HG03064 (cell line): ENCODE data around the gene USP34.
A peak's percentile ranks its signal among the peaks of the same experiment; 100 is the strongest.
"Not testable (repeated sequence)": the region's sequence is repeated elsewhere in the genome, so short reads cannot be mapped to it uniquely, and the experiment has no call there.

Experiments used
- ATAC-seq: cut with Tn5 transposase; IDR thresholded peaks from one replicate; pipeline ENCODE4 v1.9.1; 2021; ENCODE audit warnings: low read depth; ENCODE audit not compliant: unreplicated experiment

USP34 gene

GRCh38 chr2:61426267-61426897, 44.5 kb downstream of the USP34 start:
- peak; percentile 69 for ATAC-seq

GRCh38 chr2:61425605-61426155, 45.2 kb downstream of the USP34 start:
- peak; percentile 3 for ATAC-seq

DNA sequence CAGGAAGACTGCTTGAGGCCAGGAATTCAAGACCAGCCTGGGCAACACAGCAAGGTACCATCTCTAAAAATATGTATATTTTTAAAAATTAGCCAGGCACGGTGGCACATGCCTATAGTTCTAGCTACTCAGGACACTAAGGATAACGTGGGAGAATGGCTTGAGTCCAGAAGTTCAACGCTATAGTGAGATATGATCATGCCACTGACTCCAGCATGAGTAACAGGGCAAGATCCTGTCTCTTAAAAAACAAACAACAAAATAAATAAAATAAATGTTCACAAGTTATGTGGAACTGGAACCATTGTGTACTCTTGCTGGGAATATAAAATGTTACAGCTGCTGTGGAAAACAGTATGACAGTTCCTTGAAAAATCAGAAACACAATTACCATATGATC, 47.2 kb downstream of the USP34 start:
- no peak for ATAC-seq

- ATAC-seq = no peak
Observed at GRCh38 chr2:61421611-61422010, 49.3 kb downstream of the USP34 start.

DNA sequence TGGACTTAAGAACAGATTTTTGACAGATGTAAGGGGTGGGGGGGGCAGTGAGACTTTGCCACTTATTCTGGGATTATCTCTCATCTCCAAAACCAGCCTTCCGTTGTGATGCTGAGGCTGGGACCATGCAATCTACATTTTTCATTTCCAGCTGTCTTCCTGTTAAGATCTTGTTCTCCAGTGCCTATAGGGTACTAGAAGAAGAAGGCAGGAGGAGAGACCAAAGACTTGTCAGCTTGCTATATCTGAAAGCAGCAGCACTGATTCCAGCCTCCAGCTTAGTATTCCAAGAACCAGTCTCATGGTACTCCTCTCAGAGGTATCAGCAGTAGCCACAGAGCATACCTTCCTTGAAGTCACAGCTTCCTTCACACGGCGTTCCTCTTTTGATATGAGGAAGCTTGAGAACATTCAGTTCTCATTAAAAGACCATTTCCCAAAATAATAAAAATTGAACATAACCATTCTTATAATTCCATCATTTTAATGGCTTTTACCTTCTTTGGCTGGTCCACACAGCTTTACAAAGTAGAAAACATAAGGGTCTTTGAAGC, 49.8 kb downstream of the USP34 start:
- ATAC-seq = no peak

DNA sequence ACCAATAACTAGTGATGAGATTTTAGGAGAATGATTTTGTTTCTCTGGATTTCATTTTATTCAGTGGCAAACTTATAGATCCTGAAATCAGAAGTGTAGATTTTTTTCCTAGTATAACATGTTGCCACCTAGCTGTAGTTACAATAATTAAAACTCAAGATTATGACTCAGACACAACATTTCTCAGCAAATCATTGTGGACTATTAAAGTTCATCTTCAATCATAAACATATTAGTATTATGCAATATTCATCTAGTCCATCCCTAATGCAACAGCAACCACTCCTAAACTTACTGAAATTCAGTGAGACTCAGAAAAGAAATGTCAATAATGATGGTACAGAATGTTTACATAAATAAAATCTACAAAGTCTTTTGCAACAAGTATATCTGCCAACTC, 51.3 kb downstream of the USP34 start:
- no peak for ATAC-seq

GRCh38 chr2:61419129-61419528, 51.8 kb downstream of the USP34 start:
- ATAC-seq = no peak

- ATAC-seq = no peak
Observed at GRCh38 chr2:61416871-61417645, 53.8 kb downstream of the USP34 start.

GRCh38 chr2:61415265-61415664, 55.6 kb downstream of the USP34 start:
- ATAC-seq = no peak

GRCh38 chr2:61414674-61415073, 56.2 kb downstream of the USP34 start:
- no peak for ATAC-seq

GRCh38 chr2:61411109-61411508, 59.8 kb downstream of the USP34 start:
- no peak for ATAC-seq

DNA sequence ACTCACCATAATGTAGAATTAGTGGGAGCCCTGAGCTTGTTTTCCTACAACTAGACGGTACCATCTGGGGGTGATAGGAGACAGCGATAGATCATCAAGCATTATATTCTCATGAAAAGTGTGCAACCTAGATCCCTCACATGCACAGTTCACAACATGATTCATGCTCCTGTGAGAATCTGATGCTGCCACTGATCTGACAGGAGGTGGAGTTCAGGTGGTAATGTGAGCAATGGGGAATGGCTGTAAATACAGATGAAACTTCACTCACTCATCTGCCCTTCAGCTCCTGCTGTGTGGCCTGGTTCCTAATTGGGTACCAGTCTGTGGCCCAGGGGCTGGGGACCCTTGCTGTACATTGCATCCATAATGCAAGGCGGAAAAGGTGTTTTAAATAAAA, 60.7 kb downstream of the USP34 start:
- no peak for ATAC-seq

DNA sequence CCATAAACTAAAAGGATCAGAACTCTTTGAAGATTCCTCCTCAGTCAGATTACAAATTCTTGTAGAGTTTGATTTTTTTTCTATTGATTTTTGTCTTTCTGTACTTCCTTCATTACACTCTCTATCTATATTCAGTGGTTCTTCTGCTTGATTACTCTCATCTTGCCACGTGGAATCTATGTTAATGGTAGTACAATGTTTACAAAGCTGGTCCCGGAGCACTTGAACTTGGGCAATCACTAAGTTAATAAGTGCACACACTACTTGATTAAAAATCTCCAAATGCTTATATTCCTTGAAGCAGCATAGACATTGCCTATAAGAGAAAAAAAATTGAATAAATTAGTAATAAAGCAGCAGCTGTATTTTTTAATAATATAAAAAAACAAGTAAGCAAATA, 65.1 kb downstream of the USP34 start:
- ATAC-seq = no peak

GRCh38 chr2:61404438-61404837, 66.4 kb downstream of the USP34 start:
- ATAC-seq = no peak

DNA sequence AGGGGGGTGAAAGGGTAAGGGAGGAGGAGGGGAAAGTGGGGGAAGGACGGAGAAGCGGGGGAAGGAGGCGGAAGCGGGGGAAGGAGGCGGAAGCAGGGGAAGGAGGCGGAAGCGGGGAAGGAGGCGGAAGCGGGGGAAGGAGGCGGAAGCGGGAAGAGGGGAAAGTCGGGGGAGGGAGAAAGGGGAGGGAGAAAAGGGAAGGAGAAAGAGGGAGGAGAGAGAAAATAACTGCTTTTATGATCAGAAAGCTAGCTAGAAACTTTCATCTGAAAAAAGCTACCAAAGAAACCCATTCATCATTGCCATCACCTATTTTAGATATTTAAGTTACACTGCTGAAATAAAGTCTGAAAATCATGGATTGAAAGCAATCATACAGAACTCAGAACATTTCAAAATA, 72.5 kb downstream of the USP34 start:
- ATAC-seq = no peak

GRCh38 chr2:61396005-61396404, 74.9 kb downstream of the USP34 start:
- no peak for ATAC-seq

DNA sequence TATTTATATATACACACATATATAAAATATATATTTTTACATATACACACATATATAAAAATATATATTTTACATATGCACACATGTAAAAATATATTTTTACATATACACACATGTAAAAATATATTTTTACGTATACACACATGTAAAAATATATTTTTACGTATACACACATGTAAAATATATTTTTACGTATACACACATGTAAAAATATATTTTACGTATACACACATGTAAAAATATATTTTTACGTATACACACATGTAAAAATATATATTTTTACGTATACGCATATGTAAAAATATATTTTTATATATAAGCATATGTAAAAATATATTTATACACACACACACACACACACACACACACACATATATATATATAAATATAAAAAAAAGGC, 83.3 kb downstream of the USP34 start:
- ATAC-seq = not testable (repeated sequence)

DNA sequence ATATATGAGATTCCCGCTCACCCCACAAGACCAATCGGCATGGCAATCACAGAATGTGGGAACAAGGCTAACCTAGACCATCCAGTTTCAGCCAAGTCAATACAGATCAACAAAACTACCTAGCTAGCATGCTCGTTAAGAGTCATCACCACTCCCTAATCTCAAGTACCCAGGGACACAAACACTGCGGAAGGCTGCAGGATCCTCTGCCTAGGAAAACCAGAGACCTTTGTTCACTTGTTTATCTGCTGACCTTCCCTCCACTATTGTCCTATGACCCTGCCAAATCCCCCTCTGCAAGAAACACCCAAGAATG, 90.0 kb downstream of the USP34 start:
- not testable (repeated sequence) for ATAC-seq

DNA sequence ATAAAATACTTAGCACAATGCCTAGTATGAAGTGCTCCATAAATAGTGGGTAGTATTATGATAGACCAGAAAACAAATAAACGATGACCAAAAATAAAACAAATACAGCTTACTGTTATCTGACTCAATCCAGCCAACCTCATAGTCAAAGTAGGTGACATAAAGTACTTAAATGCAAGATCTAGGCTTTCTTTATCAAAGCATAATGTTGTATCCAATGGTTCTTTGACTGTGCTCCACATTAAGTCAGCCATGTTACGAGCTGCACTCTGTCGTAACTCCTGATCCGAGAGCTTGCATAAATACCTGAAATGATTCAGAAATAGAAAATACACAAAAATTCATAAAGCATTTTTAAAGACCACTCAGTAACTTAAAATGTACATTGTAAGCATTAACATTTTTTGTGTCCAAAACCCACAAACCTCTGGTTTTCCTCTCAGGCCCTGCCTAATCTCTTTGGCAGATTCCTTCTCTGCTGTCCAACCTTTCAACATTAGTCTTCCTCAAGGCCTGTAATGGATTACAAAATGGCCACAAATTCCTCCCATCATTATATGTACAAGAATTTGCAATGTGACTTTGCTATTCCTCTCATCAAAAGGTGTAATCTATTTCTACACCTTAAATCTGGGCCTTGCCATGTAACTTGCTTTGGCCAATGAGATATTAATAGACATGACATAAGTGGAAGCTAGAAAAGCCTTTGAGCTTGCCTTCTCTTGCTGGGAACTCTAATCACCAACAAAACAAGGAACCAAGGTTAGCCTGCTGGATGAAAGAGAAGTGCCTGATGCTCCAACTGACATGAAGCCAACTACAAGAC, 90.6 kb downstream of the USP34 start:
- no peak for ATAC-seq

DNA sequence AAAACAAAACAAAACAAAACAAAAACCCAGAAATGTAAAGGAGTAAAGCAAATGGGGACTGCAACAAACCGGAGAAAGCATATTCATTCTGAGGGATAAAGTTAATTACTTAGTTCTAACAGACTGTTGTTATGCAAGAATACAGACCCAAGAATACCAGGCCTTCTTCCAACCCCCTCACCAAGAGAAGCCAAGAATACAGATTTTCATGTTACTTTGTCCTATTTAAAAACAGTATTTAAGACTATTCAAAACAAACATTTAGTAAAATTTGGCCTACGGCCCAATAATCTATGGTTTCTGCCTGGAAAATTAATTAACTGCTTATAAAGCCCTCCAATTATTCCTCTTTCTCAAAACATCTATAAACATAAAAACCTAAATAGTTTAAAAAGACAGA, 91.4 kb downstream of the USP34 start:
- ATAC-seq = no peak

DNA sequence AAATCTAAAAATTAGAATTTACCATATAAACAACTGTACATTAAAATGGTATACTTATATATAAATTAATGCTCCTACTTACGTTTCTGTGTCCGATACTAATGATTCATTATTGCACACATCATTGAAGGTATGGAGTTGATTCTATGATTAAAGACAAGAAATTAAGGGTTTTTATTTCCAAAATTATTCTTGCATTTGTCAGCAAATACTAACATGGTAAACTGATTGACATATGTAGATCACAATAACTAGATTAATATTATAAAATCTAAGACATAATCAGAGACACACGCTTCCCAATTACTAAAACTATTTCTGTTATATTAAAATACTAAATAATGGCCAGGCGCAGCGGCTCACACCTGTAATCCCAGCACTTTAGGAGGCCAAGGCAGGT, 92.6 kb downstream of the USP34 start:
- no peak for ATAC-seq
